Muscle of arm (tissue), 12 donors: ENCODE measurements around the gene NECTIN3. TPM values are rescaled to one million over a fixed set of nuclear protein-coding genes. Genes with fewer than 3 reads are reported as not detected.
A peak's percentile ranks its signal among the peaks of the same experiment; 100 is the strongest.

Experiments
- DNase-seq: peaks from one replicate; pipeline ENCODE4 v3.0.0-alpha.2; 2013
- polyA plus RNA-seq, 12 donors: library from polyadenylated mRNA; unstranded; fragments of 120-200 nt; gene quantifications; one replicate each; pipeline ENCODE4 v1.2.1, GENCODE V29; 2013; ENCODE audit not compliant: insufficient read length in 12 of 12

Gene NECTIN3
- polyA plus RNA-seq, 12 donors = 16.7 to 39.5 (median 29.4) TPM; not detected in 1

DNA sequence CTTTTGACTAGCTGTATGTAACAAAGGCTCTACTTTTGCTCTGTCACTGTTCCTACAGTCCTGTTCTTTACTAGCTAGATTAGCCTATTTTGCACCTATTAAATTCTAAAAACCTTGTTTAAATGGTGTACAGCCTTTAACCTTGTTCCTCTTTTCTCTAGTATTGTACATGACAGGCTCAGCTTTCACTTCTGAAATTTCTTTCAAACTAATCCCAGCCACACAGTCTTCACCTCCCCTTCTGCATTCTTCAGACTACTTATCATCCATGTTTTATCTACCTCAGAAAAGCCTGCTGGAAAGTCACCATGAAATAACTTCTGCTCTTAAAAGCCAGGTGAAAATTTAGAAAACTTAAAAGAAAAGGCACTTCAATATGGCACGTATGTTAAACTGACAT lies 122.4 kb downstream of the NECTIN3 start:
- DNase-seq = no peak

DNA sequence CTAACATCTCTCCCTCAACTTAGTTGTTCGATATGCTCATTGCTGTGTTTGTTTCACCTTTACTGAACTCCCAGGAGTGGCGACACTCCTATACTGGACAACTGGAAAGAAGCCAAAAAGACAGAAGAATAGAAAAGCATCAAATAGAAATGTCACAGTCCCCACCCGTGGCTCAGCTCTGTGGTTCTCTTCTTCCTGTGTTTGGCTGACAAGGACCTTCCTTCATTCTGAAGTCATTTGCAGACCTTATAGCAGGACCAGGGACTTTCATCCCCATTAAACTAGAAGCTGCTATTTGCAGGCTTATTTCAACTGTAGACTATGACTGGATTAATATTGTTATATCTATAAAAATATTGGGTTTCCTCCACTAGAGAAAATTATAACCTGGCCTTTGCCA lies 125.9 kb downstream of the NECTIN3 start:
- DNase-seq = no peak

GRCh38 chr3:111200027-111200426 lies 128.4 kb downstream of the NECTIN3 start:
- no peak for DNase-seq

GRCh38 chr3:111210003-111210711 lies 138.5 kb downstream of the NECTIN3 start:
- DNase-seq = no peak

DNA sequence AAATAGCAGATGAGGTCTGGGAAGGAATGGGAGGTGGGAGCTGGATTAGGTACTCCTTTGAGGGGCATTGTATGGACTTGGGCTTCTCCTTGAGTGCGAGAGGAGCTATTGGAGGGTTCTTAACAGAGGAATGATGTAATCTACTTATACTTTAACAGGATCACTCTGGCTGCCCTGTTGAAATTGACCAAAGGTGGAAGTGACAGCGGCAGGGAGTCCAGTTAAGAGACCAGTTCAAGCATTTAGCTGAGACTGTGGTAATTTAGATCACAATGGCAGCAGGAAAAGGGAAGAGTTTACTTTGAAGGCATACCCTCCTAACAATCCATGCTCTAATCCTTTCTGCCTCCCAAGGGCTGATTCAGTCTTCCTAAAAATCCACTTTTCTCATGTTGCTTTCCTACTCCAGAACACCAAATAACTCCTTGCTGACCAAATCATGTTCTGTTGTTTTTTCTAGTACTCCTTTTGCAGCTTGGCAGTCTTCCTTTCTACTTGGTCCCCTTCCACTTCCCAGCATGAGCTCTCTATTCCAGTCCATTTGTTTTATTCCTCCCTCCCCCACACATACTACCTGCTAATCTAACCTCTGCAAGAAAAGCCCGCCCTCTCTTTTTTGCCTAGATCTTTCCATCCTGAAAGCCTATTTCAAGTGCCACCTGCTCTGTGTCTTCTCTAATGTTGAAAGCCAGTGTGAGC lies 139.4 kb downstream of the NECTIN3 start:
- peak; percentile 7 for DNase-seq

GRCh38 chr3:111212511-111212910 lies 140.9 kb downstream of the NECTIN3 start:
- no peak for DNase-seq

GRCh38 chr3:111215481-111215880 lies 143.9 kb downstream of the NECTIN3 start:
- DNase-seq = no peak

- DNase-seq = no peak
Measured at GRCh38 chr3:111218615-111219014, 147.0 kb downstream of the NECTIN3 start.

DNA sequence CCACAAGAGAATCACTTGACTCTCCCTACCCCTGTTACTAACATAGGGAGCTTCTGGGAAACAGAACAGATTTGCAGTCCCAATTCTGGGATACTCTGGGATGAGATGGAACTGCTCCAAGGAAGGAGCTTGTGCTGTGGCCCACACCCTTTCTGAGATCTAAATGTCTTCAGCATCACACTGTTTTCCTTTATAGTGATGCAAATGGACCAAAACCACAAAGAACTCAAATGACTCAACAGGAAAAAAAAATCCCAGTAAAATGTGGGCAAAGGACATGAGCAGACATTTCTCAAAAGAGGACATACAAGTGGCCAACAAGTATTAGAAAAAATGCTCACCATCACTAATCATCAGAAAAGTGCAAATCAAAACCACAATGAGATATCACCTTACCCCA lies 155.6 kb downstream of the NECTIN3 start:
- DNase-seq = no peak

DNA sequence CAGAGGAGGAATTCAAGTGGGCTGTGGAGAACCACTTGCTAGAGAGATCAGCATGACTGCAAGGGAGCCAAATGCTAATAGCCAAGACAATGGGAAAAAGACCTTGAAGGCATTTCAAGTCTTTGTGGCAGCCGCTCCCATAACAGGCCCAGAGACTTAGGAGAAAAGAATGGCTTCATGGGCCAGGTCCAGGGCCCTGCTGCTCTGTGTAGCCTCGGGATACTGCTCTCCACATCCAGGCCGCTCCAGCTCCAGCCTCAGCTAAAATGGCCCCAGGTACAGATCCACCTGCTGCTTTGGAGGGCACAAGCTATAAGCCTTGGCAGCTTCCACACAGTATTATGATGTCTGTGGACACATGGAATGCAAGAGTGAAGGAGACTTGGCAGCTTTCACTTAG lies 157.7 kb downstream of the NECTIN3 start:
- DNase-seq = no peak

GRCh38 chr3:111236836-111237713 lies 165.5 kb downstream of the NECTIN3 start:
- DNase-seq = no peak

DNA sequence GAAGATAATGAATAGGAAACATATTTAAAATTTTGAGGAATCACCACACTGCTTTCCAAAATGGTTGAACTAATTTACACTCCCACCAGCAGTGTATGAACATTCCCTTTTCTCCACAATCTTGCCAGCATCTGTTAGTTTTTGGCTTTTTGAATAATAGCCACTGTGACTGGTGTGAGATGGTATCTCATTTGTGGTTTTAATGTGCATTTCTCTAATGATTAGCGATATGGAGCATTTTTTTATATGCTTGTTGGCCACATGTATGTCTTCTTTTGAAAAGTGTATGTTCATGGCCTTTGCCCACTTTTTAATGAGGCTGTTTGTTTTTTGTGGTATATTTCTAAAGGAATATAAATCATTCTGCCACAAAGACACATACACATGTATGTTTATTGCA lies 166.3 kb downstream of the NECTIN3 start:
- no peak for DNase-seq

DNA sequence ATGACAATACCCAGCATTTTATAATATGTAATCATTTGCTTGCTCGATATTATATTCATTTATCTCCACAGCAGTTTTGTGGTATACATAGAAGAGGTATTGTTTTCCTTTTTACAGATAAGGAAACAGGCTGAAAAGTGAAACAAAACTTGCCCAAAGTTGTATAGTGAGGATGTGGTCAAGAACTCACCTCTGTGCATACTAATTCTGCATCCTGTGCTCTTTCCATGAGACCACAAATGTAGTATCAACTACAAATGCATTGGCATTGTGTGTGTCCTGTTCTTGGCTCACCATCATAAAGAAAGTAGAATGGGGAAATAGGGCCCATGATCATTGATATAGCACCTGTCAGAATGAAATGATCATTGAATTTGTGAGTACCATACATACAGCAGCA lies 167.3 kb downstream of the NECTIN3 start:
- DNase-seq = no peak

- no peak for DNase-seq
Measured at GRCh38 chr3:111241960-111242359, 170.3 kb downstream of the NECTIN3 start.
